B cell (primary cell): ENCODE measurements around the gene BCKDK. TPM values are rescaled to one million over a fixed set of nuclear protein-coding genes. Genes with fewer than 3 reads are reported as not detected.

ENCODE experiments used
- ATAC-seq: fragments of 200-7000 bp; cut with Tn5 transposase; one replicate; pipeline ENCODE4 v1.10.0; 2021; ENCODE audit warnings: low read depth, mild to moderate bottlenecking, moderate number of reproducible peaks, moderate library complexity
- CTCF ChIA-PET: fragments of 350-600 bp; sonication (Branson Sonifier 250); formaldehyde crosslinking; loops from one replicate; lab custom pipeline; 2021; ENCODE audit warnings: antibody characterized with exemption, inconsistent platforms; lab: Charles Lee
- POLR2A ChIA-PET: fragments of 350-600 bp; sonication (Branson Sonifier 250); formaldehyde crosslinking; loops from one replicate; lab custom pipeline; 2021; ENCODE audit warnings: antibody characterized with exemption; lab: Charles Lee
- DNase-seq: peaks from one replicate; pipeline ENCODE4 v3.0.0; 2013
- H2AFZ ChIP-seq: 2 replicates; pipeline ENCODE4 v1.6.1; 2012; ENCODE audit warnings: mild to moderate bottlenecking, low read depth, low read length; ENCODE audit not compliant: insufficient read depth, poor library complexity, severe bottlenecking
- H3K27ac ChIP-seq, 2 donors: 1 replicate in 1 of 2; 2 replicates in 1 of 2; pipeline ENCODE4 v1.5.1; 2012 to 2013; ENCODE audit warnings: low read length in 2 of 2, mild to moderate bottlenecking in 2 of 2, moderate library complexity in 1 of 2
- H3K27me3 ChIP-seq, 4 experiments: fragments of 200-600 bp in 1 of 4; sonication (generic) in 1 of 4; replicated peaks in 1 of 4; 1 replicate in 2 of 4; 2 replicates in 2 of 4; pipeline versions ENCODE4 v1.6.1 to v1.7.0; 2013 to 2016; ENCODE audit warnings: low read length in 3 of 4, mild to moderate bottlenecking in 2 of 4, mixed read lengths in 1 of 4, moderate library complexity in 1 of 4; ENCODE audit not compliant: insufficient read depth in 4 of 4, control insufficient read depth in 3 of 4; ENCODE audit errors: control extremely low read depth in 1 of 4
- H3K36me3 ChIP-seq, 2 experiments: replicated peaks in 1 of 2; 1 replicate in 1 of 2; 2 replicates in 1 of 2; pipeline versions ENCODE4 v1.6.1 to v1.7.1; 2013; ENCODE audit warnings: low read length in 1 of 2; ENCODE audit not compliant: insufficient read depth in 2 of 2, control insufficient read depth in 1 of 2; ENCODE audit errors: control extremely low read depth in 1 of 2, extremely low read depth in 1 of 2
- H3K4me1 ChIP-seq, 2 donors: fragments of 200-600 bp in 1 of 2; sonication (generic) in 1 of 2; 1 replicate in 1 of 2; 2 replicates in 1 of 2; pipeline versions ENCODE4 v1.5.1 to v1.6.1; 2013 to 2017; ENCODE audit warnings: low read length in 2 of 2; ENCODE audit not compliant: control insufficient read depth in 2 of 2, insufficient read depth in 2 of 2
- H3K4me2 ChIP-seq: replicated peaks from 2 replicates; pipeline ENCODE3; 2012; ENCODE audit warnings: mild to moderate bottlenecking, low read depth, low read length; ENCODE audit not compliant: poor library complexity, severe bottlenecking
- H3K4me3 ChIP-seq, 5 experiments: fragments of 200-600 bp in 1 of 5; sonication (generic) in 1 of 5; 1 replicate in 3 of 5; 2 replicates in 2 of 5; pipeline versions ENCODE4 v1.5.1 to v1.7.0; 2011 to 2016; ENCODE audit warnings: low read length in 4 of 5, mild to moderate bottlenecking in 4 of 5, low read depth in 2 of 5, control low read depth in 1 of 5, moderate library complexity in 1 of 5; ENCODE audit not compliant: insufficient read depth in 1 of 5; ENCODE audit errors: control extremely low read depth in 1 of 5, extremely low read depth in 1 of 5
- H3K79me2 ChIP-seq: fragments of 200-600 bp; sonication (generic); one replicate; pipeline ENCODE4 v1.6.0; 2016; ENCODE audit warnings: low read length; ENCODE audit not compliant: control insufficient read depth, insufficient read depth
- H3K9ac ChIP-seq: fragments of 200-600 bp; sonication (generic); 2 replicates; pipeline ENCODE4 v1.6.1; 2017; ENCODE audit warnings: mild to moderate bottlenecking, low read length, moderate library complexity
- H3K9me3 ChIP-seq, 3 donors: one replicate each; pipeline versions ENCODE4 v1.6.1 to v1.7.1; 2013; ENCODE audit warnings: low read length in 2 of 3; ENCODE audit not compliant: control insufficient read depth in 2 of 3, insufficient read depth in 1 of 3; ENCODE audit errors: control extremely low read depth in 1 of 3
- H4K20me1 ChIP-seq: 2 replicates; pipeline ENCODE4 v1.6.0; 2012; ENCODE audit warnings: mild to moderate bottlenecking, low read length; ENCODE audit not compliant: insufficient read depth, control insufficient read depth, poor library complexity, severe bottlenecking
- H3K27ac Mint-ChIP-seq: one replicate; pipeline ENCODE4 v1.8.0; 2021; ENCODE audit warnings: mixed read lengths
- H3K27me3 Mint-ChIP-seq: one replicate; pipeline ENCODE4 v1.8.0; 2021; ENCODE audit warnings: mixed read lengths
- H3K4me1 Mint-ChIP-seq: one replicate; pipeline ENCODE4 v1.8.0; 2021; ENCODE audit warnings: mixed read lengths
- H3K4me3 Mint-ChIP-seq: one replicate; pipeline ENCODE4 v1.8.0; 2021; ENCODE audit warnings: mixed read lengths
- H3K9me3 Mint-ChIP-seq: one replicate; pipeline ENCODE4 v1.8.0; 2022; ENCODE audit warnings: mixed read lengths; ENCODE audit not compliant: insufficient read depth
- CTCF ChIP-seq: fragments of 200-600 bp; IDR thresholded peaks from one replicate; pipeline ENCODE4 v1.8.0; 2022; ENCODE audit warnings: antibody characterized with exemption, mild to moderate bottlenecking
- EZH2 ChIP-seq: IDR thresholded peaks from 2 replicates; pipeline ENCODE4 v1.6.1; 2012; ENCODE audit warnings: borderline replicate concordance, low read depth, mild to moderate bottlenecking, moderate library complexity, low read length; ENCODE audit not compliant: insufficient read depth, poor library complexity, severe bottlenecking
- WGBS: methylation state at CpG from one replicate; pipeline ENCODE4 v1.1.5; 2013; ENCODE audit warnings: missing lambda C conversion rate; ENCODE audit not compliant: insufficient coverage; 5-methylcytosine and 5-hydroxymethylcytosine counted together
- intact Hi-C: fragments of 100-400 bp; cut with micrococcal nuclease; formaldehyde crosslinking; loops from one replicate; pipeline ENCODE4 v1.10.0; 2022
- polyA plus RNA-seq: library from polyadenylated mRNA; depleted of rRNA; stranded (reverse); fragments of >200 nt; gene quantifications from 2 replicates; pipeline ENCODE4 v1.2.3, GENCODE V29; 2012
- total RNA-seq, 2 donors: library from RNA; stranded (reverse); fragments of 120-200 nt in 1 of 2; gene quantifications; 1 replicate in 1 of 2; 2 replicates in 1 of 2; pipeline versions ENCODE4 v1.2.3 to v1.2.4, GENCODE V29; 2013 to 2022

Gene BCKDK
- total and polyA plus RNA-seq, 2 donors (not counting 1 experiment from before 2014, with no cell fraction given) = 24.7 to 27.6 TPM

- 96% methylated on average over 4 of the region's 4 CpGs for WGBS
- H3K4me3 ChIP-seq = no peak overlapping the region
- CTCF ChIA-PET = no interaction called here
Observed at GRCh38 chr16:31064882-31065461, 43.2 kb upstream of the BCKDK start.

DNA sequence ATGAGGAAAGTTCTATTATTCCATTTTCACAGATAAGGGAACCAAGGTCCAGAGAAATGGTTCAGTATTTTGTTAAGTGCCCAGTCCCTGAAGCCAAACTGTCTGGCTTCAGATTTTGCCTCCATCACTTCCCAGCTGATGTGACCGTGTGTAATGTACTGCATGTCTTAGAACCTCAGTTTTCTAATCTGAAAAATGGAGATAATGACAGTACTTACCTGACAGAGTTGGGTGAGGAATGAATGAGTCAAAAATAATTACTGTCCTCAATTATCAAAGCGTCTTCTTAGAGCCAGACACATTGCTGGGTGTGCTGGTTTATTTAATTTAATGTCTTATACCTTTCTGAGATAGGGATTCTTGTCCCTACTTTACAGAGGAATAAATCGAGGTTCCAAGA, 40.8 kb upstream of the BCKDK start:
- H3K4me1 Mint-ChIP-seq = peaks cover 20% of the 10 kb centered on the region
- CTCF ChIA-PET = no interaction called here

More at GRCh38 chr16:31064882-31065461, 43.2 kb upstream of the BCKDK start:
- Histone ChIP-seq H3K27me3 (no peaks in the 10 kb centered on the region), H3K36me3 (peaks cover 0 to 20% of the 10 kb centered on the region in 2 experiments), H3K27ac (no peak overlapping the region), H3K79me2 (no peaks in the 10 kb centered on the region), H3K9ac (no peak overlapping the region), H3K4me1 (no peaks in the 10 kb centered on the region), H3K9me3 (no peaks in the 10 kb centered on the region), H2AFZ (no peak overlapping the region), H3K4me2 (no peak overlapping the region), H4K20me1 (no peaks in the 10 kb centered on the region)
- POLR2A ChIA-PET = no interaction called here
- Mint-ChIP-seq H3K4me3 (no peak overlapping the region), H3K4me1 (peaks cover 12% of the 10 kb centered on the region), H3K27ac (no peak overlapping the region), H3K9me3 (no peaks in the 10 kb centered on the region), H3K27me3 (no peaks in the 10 kb centered on the region)
- ATAC-seq (no peak), DNase-seq (no peak)
- intact Hi-C loops = no loop called here
- TF ChIP-seq EZH2 (no peak), CTCF (no peak)

More for the DNA sequence above, 40.8 kb upstream of the BCKDK start:
- 67% methylated on average over 1 of the region's 3 CpGs for WGBS
- Histone ChIP-seq H3K9me3 (no peaks in the 10 kb centered on the region), H2AFZ (no peak overlapping the region), H3K27me3 (no peaks in the 10 kb centered on the region), H3K36me3 (peaks cover 0 to 5% of the 10 kb centered on the region in 2 experiments), H3K4me1 (peaks cover 5% of the 10 kb centered on the region in 2 donors), H3K4me2 (no peak overlapping the region), H3K27ac (no peak overlapping the region), H3K9ac (no peak overlapping the region), H3K79me2 (peaks cover 6% of the 10 kb centered on the region), H3K4me3 (no peak overlapping the region), H4K20me1 (no peaks in the 10 kb centered on the region)
- ATAC-seq (no peak), DNase-seq (no peak)
- no peaks in the 10 kb centered on the region for H3K27me3 Mint-ChIP-seq
- no peak overlapping the region for H3K27ac Mint-ChIP-seq
- no peak overlapping the region for H3K4me3 Mint-ChIP-seq
- H3K9me3 Mint-ChIP-seq = no peaks in the 10 kb centered on the region
- POLR2A ChIA-PET = no interaction called here
- intact Hi-C loops = no loop called here
- no peak for TF ChIP-seq CTCF
- no peak for TF ChIP-seq EZH2
